OCI-LY1 (cell line): ENCODE measurements around the gene GRK1.

Experiments used
- H2AFZ ChIP-seq: fragments of 200-600 bp; sonication (generic), shearing (Covaris generic); 2 replicates; pipeline ENCODE4 v1.6.0; 2014; ENCODE audit warnings: antibody characterized with exemption, mild to moderate bottlenecking, low read length
- H3F3A ChIP-seq: fragments of 200-600 bp; sonication (generic), shearing (Covaris generic); 2 replicates; pipeline ENCODE4 v1.6.0; 2014; ENCODE audit warnings: mild to moderate bottlenecking, antibody characterized with exemption, low read length, moderate library complexity; ENCODE audit not compliant: insufficient read depth
- H3K27ac ChIP-seq: fragments of 200-600 bp; sonication (generic); 2 replicates; pipeline ENCODE4 v1.5.1; 2014; ENCODE audit warnings: low read length, mixed run types, mild to moderate bottlenecking, low read depth; ENCODE audit not compliant: poor library complexity, severe bottlenecking
- H3K27me3 ChIP-seq: fragments of 200-600 bp; sonication (generic); 2 replicates; pipeline ENCODE4 v1.6.0; 2014; ENCODE audit warnings: antibody characterized with exemption, mild to moderate bottlenecking, low read length, moderate library complexity; ENCODE audit not compliant: insufficient read depth
- H3K36me3 ChIP-seq: fragments of 200-600 bp; sonication (generic); 2 replicates; pipeline ENCODE4 v1.6.1; 2014; ENCODE audit warnings: mild to moderate bottlenecking, antibody characterized with exemption, low read length, moderate library complexity, mixed read lengths; ENCODE audit not compliant: insufficient read depth
- H3K4me1 ChIP-seq: fragments of 200-600 bp; sonication (generic); 2 replicates; pipeline ENCODE4 v1.5.1; 2014; ENCODE audit warnings: mild to moderate bottlenecking, low read length, moderate library complexity; ENCODE audit not compliant: insufficient read depth, severe bottlenecking
- H3K4me2 ChIP-seq: fragments of 200-600 bp; sonication (generic), shearing (Covaris generic); 2 replicates; pipeline ENCODE4 v1.6.1; 2014; ENCODE audit warnings: low read length
- H3K4me3 ChIP-seq: fragments of 200-600 bp; sonication (generic); 2 replicates; pipeline ENCODE4 v1.5.1; 2014; ENCODE audit warnings: low read length, low read depth, mild to moderate bottlenecking, mixed read lengths; ENCODE audit not compliant: poor library complexity, severe bottlenecking
- H3K79me2 ChIP-seq: fragments of 200-600 bp; shearing (Covaris generic); 2 replicates; pipeline ENCODE4 v1.6.1; 2016; ENCODE audit warnings: mixed run types, low read length, mixed read lengths; ENCODE audit not compliant: insufficient read depth
- H3K9ac ChIP-seq: fragments of 200-600 bp; sonication (generic), shearing (Covaris generic); 2 replicates; pipeline ENCODE4 v1.6.1; 2014; ENCODE audit warnings: mild to moderate bottlenecking, low read length, mixed read lengths
- H3K9me2 ChIP-seq: fragments of 200-600 bp; sonication (generic), shearing (Covaris generic); 2 replicates; pipeline ENCODE4 v1.6.1; 2014; ENCODE audit warnings: low read depth, mild to moderate bottlenecking, low read length, mixed read lengths
- H3K9me3 ChIP-seq: fragments of 200-600 bp; shearing (Covaris generic); 2 replicates; pipeline ENCODE4 v1.6.1; 2014; ENCODE audit warnings: low read length, mixed read lengths
- H4K20me1 ChIP-seq: fragments of 200-600 bp; sonication (generic), shearing (Covaris generic); 2 replicates; pipeline ENCODE4 v1.6.0; 2016; ENCODE audit warnings: mild to moderate bottlenecking, low read length; ENCODE audit not compliant: insufficient read depth
- EZH2 ChIP-seq: fragments of 200-600 bp; sonication (generic), shearing (Covaris generic); IDR thresholded peaks from 2 replicates; pipeline ENCODE4 v1.8.0; 2017; ENCODE audit warnings: borderline replicate concordance, mixed run types, mild to moderate bottlenecking, antibody characterized with exemption, low read length, moderate library complexity, mixed read lengths
- TF ChIP-seq, protein P1 (sequence below): fragments of 200-600 bp; sonication (generic), shearing (Covaris generic); IDR thresholded peaks from 2 replicates; pipeline ENCODE4 v1.5.1; 2017; ENCODE audit warnings: mild to moderate bottlenecking, antibody characterized with exemption, low read length, moderate library complexity, mixed read lengths

Gene GRK1

DNA sequence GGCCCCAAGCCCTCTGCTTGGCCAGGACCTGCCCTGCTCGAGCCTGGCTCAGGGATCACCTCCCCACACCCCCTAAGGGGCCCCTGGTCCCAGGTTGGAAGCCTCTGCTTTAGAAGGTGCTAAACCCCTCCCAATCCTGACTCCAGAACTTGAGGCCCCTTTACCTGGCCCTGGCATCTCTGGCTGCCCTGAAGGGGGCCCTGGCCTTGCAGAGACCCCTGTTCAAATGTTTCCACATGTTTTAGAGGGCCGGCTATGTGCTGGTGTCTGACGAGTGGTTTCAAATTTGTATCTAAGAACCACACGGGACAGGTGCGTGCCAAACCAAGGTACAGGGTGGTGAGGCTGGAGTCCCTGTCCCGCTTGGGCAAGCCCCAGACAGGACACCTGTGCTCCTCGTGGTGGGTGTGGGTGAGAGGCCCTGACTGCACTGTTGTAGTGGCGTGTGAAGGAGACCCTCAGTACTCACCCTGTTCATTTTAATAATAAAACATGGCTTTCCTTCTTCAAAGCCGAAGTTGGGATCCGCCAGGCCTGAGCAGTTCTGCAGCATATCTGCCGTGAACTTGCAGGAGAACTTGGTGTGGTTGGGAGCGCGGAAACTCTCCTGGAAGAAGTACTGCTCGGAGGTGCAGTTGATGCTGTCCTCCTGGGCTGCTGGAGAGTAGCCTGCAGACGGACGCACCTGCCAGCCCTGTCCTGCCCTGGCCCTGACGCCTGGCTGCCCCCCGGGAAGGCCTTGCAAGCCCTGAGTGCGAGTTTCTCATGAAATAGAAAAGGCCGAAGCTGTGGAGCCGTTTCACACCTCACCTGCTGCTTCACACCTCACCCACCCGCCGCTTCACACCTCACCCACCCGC is 14.4 kb upstream of the GRK1 start:
- H3K4me1 ChIP-seq, result no peaks in the 10 kb centered on the region
- H3K36me3 ChIP-seq, result no peaks in the 10 kb centered on the region; the same call in 1 of the 2 replicates
- H3K27me3 ChIP-seq, result peaks cover 9% of the 10 kb centered on the region; the same call in 1 of the 2 replicates
- H3K4me3 ChIP-seq, result no peak overlapping the region
- H4K20me1 ChIP-seq, result no peaks in the 10 kb centered on the region
- TF ChIP-seq, protein P1, sequence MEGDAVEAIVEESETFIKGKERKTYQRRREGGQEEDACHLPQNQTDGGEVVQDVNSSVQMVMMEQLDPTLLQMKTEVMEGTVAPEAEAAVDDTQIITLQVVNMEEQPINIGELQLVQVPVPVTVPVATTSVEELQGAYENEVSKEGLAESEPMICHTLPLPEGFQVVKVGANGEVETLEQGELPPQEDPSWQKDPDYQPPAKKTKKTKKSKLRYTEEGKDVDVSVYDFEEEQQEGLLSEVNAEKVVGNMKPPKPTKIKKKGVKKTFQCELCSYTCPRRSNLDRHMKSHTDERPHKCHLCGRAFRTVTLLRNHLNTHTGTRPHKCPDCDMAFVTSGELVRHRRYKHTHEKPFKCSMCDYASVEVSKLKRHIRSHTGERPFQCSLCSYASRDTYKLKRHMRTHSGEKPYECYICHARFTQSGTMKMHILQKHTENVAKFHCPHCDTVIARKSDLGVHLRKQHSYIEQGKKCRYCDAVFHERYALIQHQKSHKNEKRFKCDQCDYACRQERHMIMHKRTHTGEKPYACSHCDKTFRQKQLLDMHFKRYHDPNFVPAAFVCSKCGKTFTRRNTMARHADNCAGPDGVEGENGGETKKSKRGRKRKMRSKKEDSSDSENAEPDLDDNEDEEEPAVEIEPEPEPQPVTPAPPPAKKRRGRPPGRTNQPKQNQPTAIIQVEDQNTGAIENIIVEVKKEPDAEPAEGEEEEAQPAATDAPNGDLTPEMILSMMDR, result no peak
- TF ChIP-seq EZH2, result no peak
- no peak overlapping the region for H2AFZ ChIP-seq
- no peaks in the 10 kb centered on the region for H3F3A ChIP-seq
- H3K79me2 ChIP-seq, result no peaks in the 10 kb centered on the region
- no peak overlapping the region for H3K27ac ChIP-seq
- H3K4me2 ChIP-seq, result no peak overlapping the region
- H3K9me3 ChIP-seq, result no peaks in the 10 kb centered on the region
- no peak overlapping the region for H3K9ac ChIP-seq
- H3K9me2 ChIP-seq, result no peaks in the 10 kb centered on the region

DNA sequence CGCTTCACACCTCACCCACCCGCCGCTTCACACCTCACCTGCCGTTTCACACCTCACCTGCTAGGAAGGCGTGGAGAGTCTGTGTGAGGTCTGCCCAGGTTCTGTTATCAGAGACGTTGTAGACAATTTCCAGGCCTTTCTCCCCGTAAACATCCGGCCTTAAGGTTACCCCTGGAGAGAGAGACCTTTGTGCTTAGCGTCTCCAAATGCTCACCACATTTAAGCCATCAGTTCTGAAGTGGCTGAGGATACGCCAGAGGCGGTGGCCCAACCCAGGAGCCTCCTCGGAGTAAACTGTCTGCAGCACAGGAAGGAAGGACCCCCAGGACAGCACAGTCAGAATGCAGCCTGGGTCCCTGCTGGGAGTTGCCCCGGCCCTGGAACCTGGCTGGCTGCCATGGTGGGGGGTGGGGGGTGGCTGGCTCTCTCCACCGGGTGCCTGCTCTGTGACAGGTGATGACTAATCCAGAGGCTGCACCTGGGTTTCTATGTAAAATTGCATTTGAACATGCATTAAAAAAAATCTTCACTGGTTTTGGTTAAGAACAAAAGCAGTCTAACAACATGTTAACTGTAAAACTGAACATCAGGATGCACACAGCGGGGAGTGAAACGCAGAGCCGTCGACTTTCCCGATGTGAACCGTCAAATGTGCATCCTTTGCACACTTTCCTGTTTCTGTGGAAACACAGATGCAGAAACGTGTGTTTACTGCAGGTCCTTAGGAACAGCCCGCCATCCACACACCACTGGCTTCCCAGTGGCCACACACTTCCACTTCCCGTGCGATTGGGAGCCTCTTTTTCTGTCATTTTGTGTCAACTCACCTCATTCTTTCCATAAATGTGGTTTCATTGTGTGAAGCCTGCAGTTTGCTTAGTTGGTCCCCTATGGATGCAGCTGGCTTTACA is 13.5 kb upstream of the GRK1 start:
- no peaks in the 10 kb centered on the region for H3K36me3 ChIP-seq
- TF ChIP-seq, protein P1, result no peak
- no peak for TF ChIP-seq EZH2
- no peaks in the 10 kb centered on the region for H3K4me1 ChIP-seq
- no peaks in the 10 kb centered on the region for H3F3A ChIP-seq
- H3K9me3 ChIP-seq, result no peaks in the 10 kb centered on the region
- no peak overlapping the region for H2AFZ ChIP-seq
- no peaks in the 10 kb centered on the region for H3K79me2 ChIP-seq
- no peaks in the 10 kb centered on the region for H4K20me1 ChIP-seq
- no peak overlapping the region for H3K4me3 ChIP-seq
- H3K27ac ChIP-seq, result no peak overlapping the region
- no peak overlapping the region for H3K9ac ChIP-seq
- H3K9me2 ChIP-seq, result no peaks in the 10 kb centered on the region
- H3K27me3 ChIP-seq, result peaks cover 9% of the 10 kb centered on the region; the same call in 1 of the 2 replicates
- H3K4me2 ChIP-seq, result no peak overlapping the region

DNA sequence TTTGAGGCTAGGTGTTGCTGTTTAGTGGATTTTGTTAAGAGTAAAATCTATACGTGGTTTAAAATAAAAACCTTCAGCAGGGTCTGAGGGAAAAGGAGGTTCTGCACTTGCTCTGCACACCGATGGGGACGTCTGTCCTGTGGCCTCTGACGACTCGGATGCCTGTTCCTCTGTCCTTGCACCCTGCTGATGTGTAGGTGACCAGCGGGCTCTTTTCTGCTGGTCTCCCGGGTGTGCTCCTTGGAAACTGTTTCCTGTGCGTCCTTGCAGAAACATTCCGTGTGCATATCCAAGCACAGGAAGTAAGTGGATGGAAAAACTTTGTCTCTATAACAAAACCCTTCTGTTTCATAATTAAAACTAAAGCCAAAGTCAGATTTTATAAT is 12.9 kb upstream of the GRK1 start:
- Histone ChIP-seq H3K27me3 (peaks cover 9% of the 10 kb centered on the region; the same call in 1 of the 2 replicates), H3K9ac (no peak overlapping the region), H3K36me3 (no peaks in the 10 kb centered on the region), H3K9me2 (no peaks in the 10 kb centered on the region), H3K4me3 (no peak overlapping the region), H3K4me2 (no peak overlapping the region), H3K4me1 (no peaks in the 10 kb centered on the region), H2AFZ (no peak overlapping the region), H3F3A (no peaks in the 10 kb centered on the region), H3K27ac (no peak overlapping the region), H4K20me1 (no peaks in the 10 kb centered on the region), H3K9me3 (no peaks in the 10 kb centered on the region), H3K79me2 (no peaks in the 10 kb centered on the region)
- no peak for TF ChIP-seq EZH2
- TF ChIP-seq, protein P1, result no peak
